C4-2B (cell line): Measurements from ENCODE around the gene IGSF22.

Experiments
- H3K27ac ChIP-seq: fragments of 450-650 bp; 2 replicates; pipeline ENCODE4 v1.5.1; 2017
- ZFX ChIP-seq: fragments of 450-650 bp; IDR thresholded peaks from 2 replicates; pipeline ENCODE4 v1.6.1; 2017
- TF ChIP-seq, protein P1 (sequence below): fragments of 450-650 bp; conservative IDR thresholded peaks from 2 replicates; pipeline ENCODE4 v1.5.1; 2017; ENCODE audit warnings: mild to moderate bottlenecking

IGSF22 gene

DNA sequence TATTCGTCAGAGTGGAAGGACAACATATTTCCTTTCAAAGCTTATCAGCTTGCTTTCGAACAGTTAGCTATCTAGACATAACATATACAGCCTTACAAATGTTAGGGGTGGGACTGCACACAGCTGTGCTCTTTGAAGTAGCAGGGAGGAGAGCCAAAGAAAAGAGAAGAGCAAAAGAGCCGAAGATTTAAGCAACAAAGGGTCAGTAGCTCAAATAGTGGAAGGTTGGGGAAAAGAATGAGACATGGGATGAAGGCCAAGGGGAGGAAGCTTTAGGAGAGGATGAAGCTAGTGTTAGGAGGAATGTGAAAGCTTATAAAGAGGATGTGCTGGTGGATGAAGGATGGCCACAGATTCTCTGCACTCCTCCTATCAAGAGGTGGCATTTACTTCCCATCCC is 31.8 kb upstream of the IGSF22 start:
- TF ChIP-seq, protein P1, sequence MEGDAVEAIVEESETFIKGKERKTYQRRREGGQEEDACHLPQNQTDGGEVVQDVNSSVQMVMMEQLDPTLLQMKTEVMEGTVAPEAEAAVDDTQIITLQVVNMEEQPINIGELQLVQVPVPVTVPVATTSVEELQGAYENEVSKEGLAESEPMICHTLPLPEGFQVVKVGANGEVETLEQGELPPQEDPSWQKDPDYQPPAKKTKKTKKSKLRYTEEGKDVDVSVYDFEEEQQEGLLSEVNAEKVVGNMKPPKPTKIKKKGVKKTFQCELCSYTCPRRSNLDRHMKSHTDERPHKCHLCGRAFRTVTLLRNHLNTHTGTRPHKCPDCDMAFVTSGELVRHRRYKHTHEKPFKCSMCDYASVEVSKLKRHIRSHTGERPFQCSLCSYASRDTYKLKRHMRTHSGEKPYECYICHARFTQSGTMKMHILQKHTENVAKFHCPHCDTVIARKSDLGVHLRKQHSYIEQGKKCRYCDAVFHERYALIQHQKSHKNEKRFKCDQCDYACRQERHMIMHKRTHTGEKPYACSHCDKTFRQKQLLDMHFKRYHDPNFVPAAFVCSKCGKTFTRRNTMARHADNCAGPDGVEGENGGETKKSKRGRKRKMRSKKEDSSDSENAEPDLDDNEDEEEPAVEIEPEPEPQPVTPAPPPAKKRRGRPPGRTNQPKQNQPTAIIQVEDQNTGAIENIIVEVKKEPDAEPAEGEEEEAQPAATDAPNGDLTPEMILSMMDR, result no peak
- TF ChIP-seq ZFX, result no peak

DNA sequence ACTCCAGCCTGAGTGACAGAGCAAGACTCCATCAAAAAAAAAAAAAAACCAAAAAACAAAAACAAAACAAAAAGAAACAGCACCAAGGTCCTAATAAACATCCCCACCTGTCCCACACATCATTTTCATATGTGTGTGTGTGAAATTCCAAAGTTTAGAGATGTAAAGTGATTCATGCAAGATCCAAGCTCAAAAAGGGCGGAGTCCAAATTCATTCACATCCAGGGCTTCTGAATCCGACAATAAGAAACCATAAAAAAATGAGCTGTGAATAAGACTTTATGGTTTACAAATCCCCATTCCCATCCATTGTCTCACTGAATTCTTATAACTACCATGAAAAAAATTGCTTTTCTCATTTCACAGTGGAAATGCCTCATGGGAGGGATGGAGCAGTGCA is 30.9 kb upstream of the IGSF22 start:
- TF ChIP-seq ZFX, result no peak
- TF ChIP-seq, protein P1, result no peak
- H3K27ac ChIP-seq, result no peak overlapping the region

More for the DNA sequence above, 31.8 kb upstream of the IGSF22 start:
- H3K27ac ChIP-seq, result no peak overlapping the region

DNA sequence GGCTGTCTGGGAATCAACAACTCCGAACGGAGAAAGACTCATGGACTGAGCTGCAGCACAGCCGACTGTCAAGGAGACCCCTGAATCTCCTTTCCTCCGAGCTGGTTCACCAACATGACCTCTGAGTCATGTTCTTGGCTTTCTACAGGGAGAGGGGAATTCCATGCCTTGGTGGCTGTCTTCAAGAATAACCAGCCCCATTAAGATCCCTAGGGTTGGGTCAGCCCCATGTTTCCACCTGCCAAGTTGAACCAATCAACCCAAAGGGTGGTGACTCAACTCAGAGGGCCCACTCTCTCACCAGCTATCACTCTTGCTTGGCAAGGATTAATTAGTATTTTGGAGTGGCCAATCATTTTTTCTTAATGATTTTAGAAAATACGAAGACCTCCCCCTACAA is 28.3 kb upstream of the IGSF22 start:
- no peak overlapping the region for H3K27ac ChIP-seq
- no peak for TF ChIP-seq ZFX
- TF ChIP-seq, protein P1, result no peak

DNA sequence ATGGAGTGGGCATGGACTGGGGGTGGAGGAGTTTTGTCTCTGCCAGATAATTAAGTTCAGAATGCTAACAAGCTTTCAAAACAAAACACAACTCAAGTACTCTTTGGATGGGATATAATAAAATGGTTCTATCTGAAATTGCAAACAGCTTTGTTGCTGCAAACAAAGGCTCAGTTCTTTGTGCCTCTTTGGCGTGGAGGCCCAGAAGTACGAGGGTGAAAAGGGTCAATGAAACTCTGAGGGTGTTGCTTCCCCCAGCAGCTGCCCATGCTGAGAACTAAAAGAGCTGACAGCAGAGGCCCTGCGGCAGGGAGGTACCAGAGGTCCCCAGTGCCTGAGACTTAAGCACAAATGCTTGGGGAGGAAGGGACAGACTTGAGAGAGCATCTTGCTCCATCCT is 26.5 kb upstream of the IGSF22 start:
- no peak overlapping the region for H3K27ac ChIP-seq
- no peak for TF ChIP-seq ZFX
- TF ChIP-seq, protein P1, result no peak

DNA sequence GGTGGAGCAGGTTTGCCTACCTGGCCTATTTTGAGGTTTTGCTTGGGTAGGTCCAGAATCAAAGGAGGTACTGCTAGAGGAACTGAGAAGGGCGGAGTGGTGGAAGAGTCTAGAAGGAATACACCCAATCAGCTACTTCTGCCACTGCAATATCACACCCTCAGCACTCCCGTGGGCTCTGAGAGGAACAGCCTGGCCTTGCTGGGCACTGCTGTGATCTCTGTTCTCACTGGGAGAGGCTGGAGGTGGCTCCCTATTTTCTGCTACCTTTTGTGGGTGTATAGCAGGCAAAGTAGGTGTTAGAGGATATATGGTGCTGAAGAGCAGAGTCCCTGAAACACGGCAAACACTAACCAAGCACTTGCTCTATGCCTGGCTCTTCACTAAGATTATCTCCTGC is 25.0 kb upstream of the IGSF22 start:
- no peak for TF ChIP-seq ZFX
- TF ChIP-seq, protein P1, result no peak
- H3K27ac ChIP-seq, result no peak overlapping the region

DNA sequence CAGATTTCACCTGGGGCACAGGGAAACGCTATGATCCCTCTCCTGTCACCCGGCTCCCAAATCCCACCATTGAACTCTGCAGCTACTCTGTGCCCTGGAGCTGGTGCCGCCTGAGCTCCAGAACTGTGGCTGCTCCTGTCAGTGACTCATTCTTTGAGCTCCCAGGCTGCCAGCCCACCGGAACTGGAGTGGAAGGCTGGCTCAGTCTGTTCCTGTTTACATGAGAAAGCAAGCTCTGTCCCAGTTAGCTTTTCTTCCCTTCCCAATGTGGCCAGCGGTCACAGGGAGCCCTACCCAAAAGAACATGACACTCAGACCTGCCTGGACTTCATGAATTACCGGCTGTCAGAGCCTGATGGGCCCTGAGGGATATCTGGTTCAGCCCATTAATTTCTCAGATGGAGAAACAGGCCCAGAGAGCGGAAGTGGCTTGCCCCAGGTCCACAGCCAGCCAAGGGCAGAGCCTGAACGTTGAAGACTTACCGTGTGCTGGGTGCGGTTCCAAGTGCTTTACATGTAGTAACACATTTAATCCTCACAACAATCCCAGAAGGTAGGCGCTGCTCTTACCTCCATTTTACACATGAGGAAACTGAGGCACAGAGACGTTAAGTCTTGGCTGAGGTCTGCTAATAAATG is 23.8 kb upstream of the IGSF22 start:
- no peak for TF ChIP-seq ZFX
- TF ChIP-seq, protein P1, result no peak
- H3K27ac ChIP-seq, result no peak overlapping the region

DNA sequence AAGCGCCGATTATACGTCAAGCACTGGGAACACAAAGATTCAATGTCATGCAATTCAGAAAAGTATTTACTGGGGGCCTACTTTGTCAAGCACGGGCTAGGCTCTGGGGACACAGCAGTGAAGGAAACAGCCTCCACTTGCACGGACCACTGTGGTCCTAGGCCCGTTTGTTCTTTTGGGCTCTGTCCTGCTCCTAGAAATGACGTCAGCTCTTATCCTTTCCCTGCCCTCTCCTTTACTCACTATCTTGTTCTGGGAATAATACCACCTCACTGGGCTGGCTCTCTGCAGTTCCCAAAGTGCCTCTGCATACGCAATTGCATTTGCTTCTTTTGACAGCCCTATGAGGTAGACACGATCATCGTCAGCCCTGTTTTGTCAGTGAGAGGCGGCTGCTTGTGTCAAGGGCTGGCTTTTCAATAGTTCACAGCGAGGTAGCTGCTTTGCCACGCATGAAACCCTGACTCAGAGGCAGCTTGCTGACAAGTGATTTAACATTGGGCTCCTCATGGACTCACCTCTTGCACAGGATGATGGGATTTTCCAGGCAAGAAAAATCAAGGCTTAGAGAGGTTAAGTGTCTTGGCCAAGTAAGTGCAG is 22.9 kb upstream of the IGSF22 start:
- no peak overlapping the region for H3K27ac ChIP-seq
- TF ChIP-seq ZFX, result no peak
- TF ChIP-seq, protein P1, result no peak
